Breast epithelium (tissue), 4 donors: Measurements from ENCODE around the gene CHD5. TPM values are rescaled to one million over a fixed set of nuclear protein-coding genes. Genes with fewer than 3 reads are reported as not detected.

Experiments
- DNase-seq, 2 donors: peaks; one replicate each; pipeline ENCODE4 v3.0.0-alpha.2; 2019; ENCODE audit warnings: low spot score in 2 of 2
- H3K27ac ChIP-seq, 2 donors: fragments of 200-600 bp; sonication (generic) in 1 of 2; one replicate each; pipeline ENCODE4 v1.5.1; 2016 to 2019; ENCODE audit warnings: mild to moderate bottlenecking in 1 of 2
- H3K27me3 ChIP-seq, 2 donors: fragments of 200-600 bp; sonication (generic) in 1 of 2; one replicate each; pipeline versions ENCODE4 v1.5.1 to v1.6.0; 2017 to 2019; ENCODE audit warnings: control low read depth in 1 of 2, mild to moderate bottlenecking in 1 of 2
- H3K36me3 ChIP-seq: fragments of 200-600 bp; one replicate; pipeline ENCODE4 v1.5.1; 2019
- H3K4me1 ChIP-seq, 2 donors: fragments of 200-600 bp; sonication (generic); one replicate each; pipeline ENCODE4 v1.5.1; 2016 to 2019; ENCODE audit warnings: control low read depth in 1 of 2
- H3K4me3 ChIP-seq, 3 donors: fragments of 200-600 bp; sonication (generic); 1 replicate in 2 of 3; 2 replicates in 1 of 3; pipeline ENCODE4 v1.5.1; 2016 to 2019; ENCODE audit warnings: mild to moderate bottlenecking in 3 of 3, moderate library complexity in 2 of 3
- H3K9me3 ChIP-seq, 2 donors: fragments of 200-600 bp; sonication (generic) in 1 of 2; one replicate each; pipeline ENCODE4 v1.5.1; 2016 to 2019; ENCODE audit warnings: control low read depth in 1 of 2
- POLR2A ChIP-seq: fragments of 450-650 bp; IDR thresholded peaks from one replicate; pipeline ENCODE4 v1.6.1; 2016; ENCODE audit warnings: antibody characterized with exemption, mild to moderate bottlenecking, moderate library complexity
- POLR2AphosphoS5 ChIP-seq, 3 donors: sonication (generic); formaldehyde crosslinking; IDR thresholded peaks; one replicate each; pipeline ENCODE4 v1.6.1; 2017; ENCODE audit warnings: antibody characterized with exemption in 3 of 3
- intact Hi-C: fragments of 100-400 bp; cut with DNase I; formaldehyde crosslinking; loops from one replicate; pipeline ENCODE4 v1.15.1; 2023; ENCODE audit warnings: low total_unique reads
- total RNA-seq, 3 donors: library from RNA; depleted of rRNA; stranded (reverse); fragments of >200 nt; gene quantifications; one replicate each; pipeline ENCODE4 v1.1.0, GENCODE V29; 2016
- TF ChIP-seq, protein P1 (sequence below), 3 donors: fragments of 450-650 bp; IDR thresholded peaks; one replicate each; pipeline ENCODE4 v1.5.1; 2016 to 2017; ENCODE audit warnings: antibody characterized with exemption in 3 of 3, mild to moderate bottlenecking in 3 of 3, moderate library complexity in 3 of 3

CHD5 gene
- total RNA-seq, 3 donors from 2014 or later, result under 0.01 to 0.33 (median 0.15) TPM

DNA sequence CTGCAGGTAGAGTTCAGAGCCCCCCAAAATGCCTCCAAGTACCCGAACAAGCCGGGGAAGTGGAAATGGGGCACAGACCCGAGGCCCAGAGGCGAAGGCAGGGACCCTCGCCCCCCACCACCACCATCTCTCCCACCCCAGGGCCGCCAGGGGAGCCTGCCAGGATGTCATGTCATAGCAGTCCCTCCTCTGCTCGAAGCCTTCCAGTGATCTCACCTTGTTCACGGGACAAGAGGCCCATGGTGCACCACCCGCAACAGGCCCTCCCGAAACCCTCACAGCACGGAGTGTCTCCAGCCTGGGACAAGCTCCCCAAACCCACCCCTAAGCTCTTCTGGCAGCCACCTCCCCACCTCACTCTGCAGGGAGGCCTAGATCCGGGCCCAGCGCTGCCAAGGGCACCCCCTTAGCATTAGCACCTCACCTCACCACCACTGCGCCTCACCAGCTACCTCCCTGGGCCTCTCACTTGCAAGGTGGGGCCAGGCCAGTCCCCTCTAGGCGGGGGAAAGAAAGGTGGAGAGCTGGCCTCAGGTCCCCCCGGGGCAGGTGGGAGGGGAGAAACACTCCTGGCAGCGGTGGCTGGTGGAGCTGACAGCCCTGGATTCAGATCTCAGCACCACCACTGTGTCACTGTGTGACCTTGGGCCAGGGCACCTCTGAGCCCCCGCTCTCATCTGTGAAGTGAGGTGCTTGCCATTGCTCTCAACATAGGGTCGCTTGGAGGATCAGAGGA lies 13.3 kb downstream of the CHD5 start:
- Histone ChIP-seq H3K4me1 (no peaks in the 10 kb centered on the region), H3K27me3 (peaks cover 0 to 59% of the 10 kb centered on the region in 2 donors), H3K36me3 (no peaks in the 10 kb centered on the region), H3K4me3 (no peak overlapping the region), H3K27ac (no peak overlapping the region), H3K9me3 (no peaks in the 10 kb centered on the region)
- TF ChIP-seq POLR2AphosphoS5 (IDR thresholded peaks at IDR 0.05), result no peak
- TF ChIP-seq, protein P1, sequence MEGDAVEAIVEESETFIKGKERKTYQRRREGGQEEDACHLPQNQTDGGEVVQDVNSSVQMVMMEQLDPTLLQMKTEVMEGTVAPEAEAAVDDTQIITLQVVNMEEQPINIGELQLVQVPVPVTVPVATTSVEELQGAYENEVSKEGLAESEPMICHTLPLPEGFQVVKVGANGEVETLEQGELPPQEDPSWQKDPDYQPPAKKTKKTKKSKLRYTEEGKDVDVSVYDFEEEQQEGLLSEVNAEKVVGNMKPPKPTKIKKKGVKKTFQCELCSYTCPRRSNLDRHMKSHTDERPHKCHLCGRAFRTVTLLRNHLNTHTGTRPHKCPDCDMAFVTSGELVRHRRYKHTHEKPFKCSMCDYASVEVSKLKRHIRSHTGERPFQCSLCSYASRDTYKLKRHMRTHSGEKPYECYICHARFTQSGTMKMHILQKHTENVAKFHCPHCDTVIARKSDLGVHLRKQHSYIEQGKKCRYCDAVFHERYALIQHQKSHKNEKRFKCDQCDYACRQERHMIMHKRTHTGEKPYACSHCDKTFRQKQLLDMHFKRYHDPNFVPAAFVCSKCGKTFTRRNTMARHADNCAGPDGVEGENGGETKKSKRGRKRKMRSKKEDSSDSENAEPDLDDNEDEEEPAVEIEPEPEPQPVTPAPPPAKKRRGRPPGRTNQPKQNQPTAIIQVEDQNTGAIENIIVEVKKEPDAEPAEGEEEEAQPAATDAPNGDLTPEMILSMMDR (IDR thresholded peaks at IDR 0.05), result no peak
- no peak for TF ChIP-seq POLR2A
- DNase-seq, result no peak
- intact Hi-C loops, result no loop called here

- Histone ChIP-seq H3K27ac (no peak overlapping the region), H3K9me3 (no peaks in the 10 kb centered on the region), H3K4me1 (no peaks in the 10 kb centered on the region), H3K36me3 (no peaks in the 10 kb centered on the region), H3K27me3 (peaks cover 0 to 59% of the 10 kb centered on the region in 2 donors), H3K4me3 (no peak overlapping the region)
- no peak for DNase-seq
- TF ChIP-seq POLR2A (no peak), POLR2AphosphoS5 (IDR thresholded peaks at IDR 0.05) (no peak)
- TF ChIP-seq, protein P1 (IDR thresholded peaks at IDR 0.05), result no peak
- intact Hi-C loops, result no loop called here
Observed at GRCh38 chr1:6166221-6166620, 13.9 kb downstream of the CHD5 start.

DNA sequence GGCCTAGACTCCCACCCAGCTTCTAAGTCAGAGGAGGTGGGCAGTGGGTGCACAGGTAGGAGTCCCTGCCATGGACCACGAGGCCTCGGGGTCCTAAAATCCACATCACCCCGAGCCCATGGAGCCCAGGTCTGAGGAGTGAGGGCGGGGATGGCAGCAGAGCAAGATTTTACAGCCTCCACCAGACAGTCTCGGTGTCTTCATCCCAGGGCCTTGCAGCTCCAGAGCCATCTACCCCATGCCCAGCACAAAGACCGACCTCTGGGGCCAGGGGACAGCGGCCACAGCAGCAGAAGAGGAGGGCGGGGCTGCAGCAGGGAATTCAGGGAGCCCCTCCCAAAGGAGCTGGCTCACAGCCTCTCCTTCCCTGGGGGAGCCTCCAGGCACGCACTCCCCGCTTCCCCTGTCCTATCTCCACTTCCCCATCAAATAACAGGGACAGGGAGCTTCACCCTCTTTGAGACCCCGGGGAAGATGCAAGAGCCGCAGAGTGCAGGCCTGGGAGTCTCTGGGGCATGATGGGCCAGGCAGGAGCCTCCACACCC lies 14.6 kb downstream of the CHD5 start:
- Histone ChIP-seq H3K27ac (no peak overlapping the region), H3K4me1 (no peaks in the 10 kb centered on the region), H3K9me3 (no peaks in the 10 kb centered on the region), H3K4me3 (no peak overlapping the region), H3K27me3 (peaks cover 0 to 59% of the 10 kb centered on the region in 2 donors), H3K36me3 (no peaks in the 10 kb centered on the region)
- DNase-seq, result no peak
- intact Hi-C loops, result no loop called here
- TF ChIP-seq, protein P1 (IDR thresholded peaks at IDR 0.05), result no peak
- TF ChIP-seq POLR2A, result no peak
- no peak for TF ChIP-seq POLR2AphosphoS5 (IDR thresholded peaks at IDR 0.05)

GRCh38 chr1:6165027-6165426 lies 15.1 kb downstream of the CHD5 start:
- Histone ChIP-seq H3K36me3 (no peaks in the 10 kb centered on the region), H3K9me3 (no peaks in the 10 kb centered on the region), H3K27me3 (peaks cover 0 to 56% of the 10 kb centered on the region in 2 donors), H3K4me1 (no peaks in the 10 kb centered on the region), H3K4me3 (no peak overlapping the region), H3K27ac (no peak overlapping the region)
- intact Hi-C loops, result no loop called here
- no peak for DNase-seq
- TF ChIP-seq, protein P1 (IDR thresholded peaks at IDR 0.05), result no peak
- TF ChIP-seq POLR2A (no peak), POLR2AphosphoS5 (IDR thresholded peaks at IDR 0.05) (no peak)

DNA sequence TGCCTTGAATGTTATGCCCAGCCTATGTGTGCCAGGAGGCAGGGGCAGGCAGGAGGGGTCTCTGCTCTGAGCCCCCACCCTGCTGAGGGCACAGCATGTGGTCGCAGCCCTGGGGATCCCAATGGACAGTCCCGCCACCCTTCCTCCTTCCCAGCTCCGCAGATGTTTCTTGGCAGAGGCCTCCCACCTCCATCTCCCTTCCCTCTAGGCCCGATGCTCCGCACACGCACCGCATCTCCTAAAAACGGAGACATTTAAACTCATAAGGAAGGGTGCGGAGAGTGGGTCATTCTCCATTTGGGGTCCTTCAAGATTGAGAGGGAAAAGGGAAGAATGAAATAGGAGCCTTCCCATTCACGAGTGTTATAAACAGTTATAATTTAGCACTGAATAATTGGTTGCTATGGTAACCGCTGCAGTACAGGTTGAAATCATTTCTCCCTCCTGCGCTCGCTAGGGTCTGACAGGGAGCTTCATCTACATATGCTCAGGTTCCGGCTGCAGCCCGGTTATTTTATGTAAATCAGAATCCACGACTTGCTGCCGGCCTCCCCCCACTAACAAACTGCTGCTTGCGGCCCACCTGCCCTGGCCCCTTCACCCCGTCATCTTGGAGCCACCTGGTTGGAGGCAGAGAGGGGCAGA lies 16.0 kb downstream of the CHD5 start:
- peaks cover 0 to 52% of the 10 kb centered on the region in 2 donors for H3K27me3 ChIP-seq
- no peaks in the 10 kb centered on the region for H3K9me3 ChIP-seq
- no peaks in the 10 kb centered on the region for H3K4me1 ChIP-seq
- H3K36me3 ChIP-seq, result no peaks in the 10 kb centered on the region
- DNase-seq, result no peak
- H3K4me3 ChIP-seq, result no peak overlapping the region
- TF ChIP-seq POLR2A (no peak), POLR2AphosphoS5 (IDR thresholded peaks at IDR 0.05) (no peak)
- TF ChIP-seq, protein P1 (IDR thresholded peaks at IDR 0.05), result no peak
- intact Hi-C loops, result no loop called here
- no peak overlapping the region for H3K27ac ChIP-seq
